ENCODE data around the gene CASKIN1. TPM values are rescaled to one million over a fixed set of nuclear protein-coding genes. Genes with fewer than 3 reads are reported as not detected.
"Not testable (repeated sequence)": the region's sequence is repeated elsewhere in the genome, so short reads cannot be mapped to it uniquely, and the experiment has no call there.

The CASKIN1 gene
- total RNA-seq, 5 donors from 2014 or later (not counting 1 experiment from before 2014, with no cell fraction given): 0.06 to 0.47 TPM; not detected in 3

DNA sequence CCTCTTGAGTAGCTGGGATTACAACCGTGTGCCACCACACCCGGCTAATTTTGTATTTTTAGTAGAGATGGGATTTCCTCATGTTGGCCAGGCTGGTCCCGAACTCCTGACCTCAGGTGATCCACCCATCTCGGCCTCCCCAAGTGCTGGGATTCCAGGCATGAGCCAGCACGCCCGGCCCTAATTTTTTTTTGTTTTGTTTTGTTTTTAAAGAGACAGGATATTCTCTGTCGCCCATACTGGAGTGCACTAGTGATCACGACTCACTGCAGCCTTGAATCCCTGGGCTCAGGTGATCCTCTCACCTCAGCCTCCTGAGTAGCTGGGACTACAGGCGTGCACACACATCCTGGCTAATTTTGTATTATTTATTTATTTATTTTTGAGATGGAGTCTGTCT is 43.9 kb upstream of the CASKIN1 start:
- H3K27ac ChIP-seq (ENCODE audit: low read length); POLR2A ChIA-PET: not testable (repeated sequence)

GRCh38 chr16:2238838-2239675 is 42.7 kb upstream of the CASKIN1 start:
- Histone ChIP-seq H3K9me3 (no peaks in the 10 kb centered on the region), H3K27ac (ENCODE audit: low read length) (no peak overlapping the region), H3K36me3 (ENCODE audit: control insufficient read depth in 2 of 2, extremely low read depth in 1 of 2, insufficient read depth in 1 of 2, low read length in 1 of 2) (peaks cover 10 to 30% of the 10 kb centered on the region in 2 donors), H3K4me3 (ENCODE audit: control insufficient read depth in 1 of 2, extremely low read depth in 1 of 2, low read length in 1 of 2) (no peak overlapping the region), H3K27me3 (replicated peaks in 1 of 2; ENCODE audit: control insufficient read depth in 2 of 2, extremely low read depth in 1 of 2, insufficient read depth in 2 of 2, low read length in 1 of 2) (peaks cover 0 to 22% of the 10 kb centered on the region in 2 experiments), H3K4me1 (ENCODE audit: control insufficient read depth in 1 of 2, extremely low read depth in 1 of 2, insufficient read depth in 2 of 2, low read length in 2 of 2) (peaks cover 2 to 15% of the 10 kb centered on the region in 2 experiments)
- no peak for ATAC-seq (replicated peaks in 1 of 4)
- Mint-ChIP-seq H3K4me1 (peaks cover 0 to 2% (median 1%) of the 10 kb centered on the region in 3 donors), H3K27me3 (peaks cover 0 to 4% of the 10 kb centered on the region in 2 donors), H3K9me3 (no peaks in the 10 kb centered on the region), H3K4me3 (no peak overlapping the region), H3K36me3 (peaks cover 11% of the 10 kb centered on the region), H3K27ac (no peak overlapping the region)
- WGBS (ENCODE audit: insufficient coverage): 87% methylated on average over 9 of the region's 15 CpGs
- no peak for DNase-seq
- ChIA-PET POLR2A (no interaction called here), CTCF (no interaction called here)

More for the DNA sequence above, 43.9 kb upstream of the CASKIN1 start:
- H3K9me3 Mint-ChIP-seq; H3K27me3 Mint-ChIP-seq; H3K4me3 ChIP-seq (ENCODE audit: control insufficient read depth in 1 of 2, extremely low read depth in 1 of 2, low read length in 1 of 2); H3K36me3 Mint-ChIP-seq; H3K27ac Mint-ChIP-seq; DNase-seq; H3K4me3 Mint-ChIP-seq; H3K9me3 ChIP-seq; ATAC-seq (replicated peaks in 1 of 4); CTCF ChIA-PET; H3K4me1 Mint-ChIP-seq: not testable (repeated sequence)
- Histone ChIP-seq H3K36me3 (ENCODE audit: control insufficient read depth in 2 of 2, extremely low read depth in 1 of 2, insufficient read depth in 1 of 2, low read length in 1 of 2) (peaks cover 9 to 34% of the 10 kb centered on the region in 2 donors), H3K4me1 (ENCODE audit: control insufficient read depth in 1 of 2, extremely low read depth in 1 of 2, insufficient read depth in 2 of 2, low read length in 2 of 2) (peaks cover 2 to 15% of the 10 kb centered on the region in 2 experiments), H3K27me3 (replicated peaks in 1 of 2; ENCODE audit: control insufficient read depth in 2 of 2, extremely low read depth in 1 of 2, insufficient read depth in 2 of 2, low read length in 1 of 2) (peaks cover 0 to 21% of the 10 kb centered on the region in 2 experiments)
- 89% methylated on average over 5 of the region's 9 CpGs for WGBS (ENCODE audit: insufficient coverage)

DNA sequence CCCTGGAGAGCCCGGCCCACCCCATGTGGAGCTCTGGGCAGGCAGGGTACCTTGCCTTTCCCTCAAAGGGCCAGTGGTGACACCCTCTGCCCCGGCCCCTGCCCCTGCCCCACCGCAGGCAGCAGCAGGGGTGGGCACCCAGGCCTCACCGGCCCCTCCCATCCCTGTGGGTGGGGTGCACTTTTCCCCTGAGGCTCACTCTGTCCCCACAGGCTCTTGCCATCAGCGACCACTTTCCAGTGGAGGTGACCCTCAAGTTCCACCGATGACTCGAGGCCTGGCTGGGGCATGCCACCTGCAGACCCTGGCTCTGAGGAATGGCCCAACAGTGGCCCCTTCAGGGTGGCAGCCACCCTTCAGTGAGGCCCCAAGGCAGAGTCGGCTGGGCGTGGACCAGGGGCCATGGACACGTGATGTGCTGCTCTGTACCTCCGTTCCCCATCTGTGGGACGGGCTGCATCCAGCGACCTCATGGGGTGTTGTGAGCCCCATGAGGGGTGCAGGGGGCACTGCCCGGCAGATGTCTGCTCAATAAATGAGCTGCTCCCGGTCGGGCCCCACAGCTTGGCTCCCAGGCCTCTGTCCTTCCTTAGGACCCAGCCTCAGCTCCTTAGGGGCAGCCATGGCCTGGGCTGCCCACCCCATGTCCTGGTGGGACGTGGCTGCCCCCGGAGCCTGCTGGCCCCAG is 41.9 kb upstream of the CASKIN1 start:
- peaks cover 10 to 29% of the 10 kb centered on the region in 2 donors for H3K36me3 ChIP-seq (ENCODE audit: control insufficient read depth in 2 of 2, extremely low read depth in 1 of 2, insufficient read depth in 1 of 2, low read length in 1 of 2)
- Mint-ChIP-seq H3K27me3 (peaks cover 0 to 4% of the 10 kb centered on the region in 2 donors), H3K9me3 (no peaks in the 10 kb centered on the region), H3K36me3 (peaks cover 16% of the 10 kb centered on the region), H3K4me1 (peaks cover 0 to 2% (median 1%) of the 10 kb centered on the region in 3 donors), H3K4me3 (no peak overlapping the region), H3K27ac (no peak overlapping the region)
- H3K4me1 ChIP-seq (ENCODE audit: control insufficient read depth in 1 of 2, extremely low read depth in 1 of 2, insufficient read depth in 2 of 2, low read length in 2 of 2): peaks cover 2 to 15% of the 10 kb centered on the region in 2 experiments
- ChIA-PET POLR2A (no interaction called here), CTCF (interaction anchor here in 1 of 2 donors (0.6 kb wide), 1 partner anchor 13 kb away, joined by 3 read pairs; the partner anchor contains the start of gene ECI1)
- no peak overlapping the region for H3K4me3 ChIP-seq (ENCODE audit: control insufficient read depth in 1 of 2, extremely low read depth in 1 of 2, low read length in 1 of 2)
- WGBS (ENCODE audit: insufficient coverage): 80% methylated on average over 14 of the region's 18 CpGs
- no peaks in the 10 kb centered on the region for H3K9me3 ChIP-seq
- ATAC-seq (replicated peaks in 1 of 4) (no peak), DNase-seq (no peak)
- no peak overlapping the region for H3K27ac ChIP-seq (ENCODE audit: low read length)
- H3K27me3 ChIP-seq (replicated peaks in 1 of 2; ENCODE audit: control insufficient read depth in 2 of 2, extremely low read depth in 1 of 2, insufficient read depth in 2 of 2, low read length in 1 of 2): peaks cover 0 to 24% of the 10 kb centered on the region in 2 experiments

DNA sequence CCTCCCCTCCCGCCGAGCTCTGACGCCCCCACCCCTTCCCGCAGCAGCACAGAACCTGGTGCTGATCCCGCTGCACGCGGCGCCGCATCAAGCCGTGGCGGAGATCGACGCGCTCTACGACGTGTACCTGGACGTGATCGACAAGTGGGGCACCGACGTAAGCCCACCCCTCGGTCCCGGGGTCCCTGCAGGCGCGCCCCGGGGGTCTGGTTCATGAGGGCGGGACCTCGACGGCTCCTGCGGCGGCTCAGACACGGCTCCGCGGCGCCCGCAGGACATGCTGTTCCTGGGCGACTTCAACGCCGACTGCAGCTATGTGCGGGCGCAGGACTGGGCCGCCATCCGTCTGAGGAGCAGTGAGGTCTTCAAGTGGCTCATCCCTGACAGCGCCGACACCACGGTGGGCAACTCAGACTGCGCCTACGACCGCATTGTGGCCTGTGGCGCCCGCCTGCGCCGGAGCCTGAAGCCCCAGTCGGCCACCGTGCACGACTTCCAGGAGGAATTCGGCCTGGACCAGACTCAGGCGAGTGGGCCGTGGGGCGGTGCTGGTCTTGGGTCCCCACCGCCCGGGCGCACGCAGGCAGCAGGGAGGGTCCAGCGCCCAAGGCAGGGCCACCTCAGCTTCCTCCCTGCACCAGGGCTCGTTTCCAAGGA is 41.2 kb upstream of the CASKIN1 start:
- ChIA-PET CTCF (interaction anchor here in 1 of 2 donors (0.6 kb wide), 1 partner anchor 14 kb away, joined by 3 read pairs; the partner anchor contains the start of gene ECI1), POLR2A (no interaction called here)
- Mint-ChIP-seq H3K4me3 (no peak overlapping the region), H3K27ac (no peak overlapping the region), H3K4me1 (peaks cover 0 to 2% (median 1%) of the 10 kb centered on the region in 3 donors), H3K9me3 (no peaks in the 10 kb centered on the region), H3K36me3 (peaks cover 16% of the 10 kb centered on the region), H3K27me3 (peaks cover 0 to 4% of the 10 kb centered on the region in 2 donors)
- no peak overlapping the region for H3K27ac ChIP-seq (ENCODE audit: low read length)
- 42% methylated on average over 65 of the region's 65 CpGs for WGBS (ENCODE audit: insufficient coverage)
- ATAC-seq (replicated peaks in 1 of 4) (no peak), DNase-seq (no peak)
- H3K36me3 ChIP-seq (ENCODE audit: control insufficient read depth in 2 of 2, extremely low read depth in 1 of 2, insufficient read depth in 1 of 2, low read length in 1 of 2): peaks cover 16 to 29% of the 10 kb centered on the region in 2 donors
- peaks cover 2 to 15% of the 10 kb centered on the region in 2 experiments for H3K4me1 ChIP-seq (ENCODE audit: control insufficient read depth in 1 of 2, extremely low read depth in 1 of 2, insufficient read depth in 2 of 2, low read length in 2 of 2)
- H3K4me3 ChIP-seq (ENCODE audit: control insufficient read depth in 1 of 2, extremely low read depth in 1 of 2, low read length in 1 of 2): no peak overlapping the region
- H3K9me3 ChIP-seq: no peaks in the 10 kb centered on the region
- peaks cover 0 to 31% of the 10 kb centered on the region in 2 experiments for H3K27me3 ChIP-seq (replicated peaks in 1 of 2; ENCODE audit: control insufficient read depth in 2 of 2, extremely low read depth in 1 of 2, insufficient read depth in 2 of 2, low read length in 1 of 2)

- ATAC-seq (replicated peaks in 1 of 4): no peak
- Histone ChIP-seq H3K4me3 (ENCODE audit: control insufficient read depth in 1 of 2, extremely low read depth in 1 of 2, low read length in 1 of 2) (no peak overlapping the region), H3K36me3 (ENCODE audit: control insufficient read depth in 2 of 2, extremely low read depth in 1 of 2, insufficient read depth in 1 of 2, low read length in 1 of 2) (peaks cover 20 to 29% of the 10 kb centered on the region in 2 donors), H3K9me3 (no peaks in the 10 kb centered on the region), H3K27ac (ENCODE audit: low read length) (no peak overlapping the region), H3K27me3 (replicated peaks in 1 of 2; ENCODE audit: control insufficient read depth in 2 of 2, extremely low read depth in 1 of 2, insufficient read depth in 2 of 2, low read length in 1 of 2) (peaks cover 0 to 32% of the 10 kb centered on the region in 2 experiments), H3K4me1 (ENCODE audit: control insufficient read depth in 1 of 2, extremely low read depth in 1 of 2, insufficient read depth in 2 of 2, low read length in 2 of 2) (peaks cover 2 to 15% of the 10 kb centered on the region in 2 experiments)
- Mint-ChIP-seq H3K36me3 (peaks cover 12% of the 10 kb centered on the region), H3K9me3 (no peaks in the 10 kb centered on the region), H3K27me3 (peaks cover 0 to 4% of the 10 kb centered on the region in 2 donors), H3K4me3 (no peak overlapping the region), H3K27ac (no peak overlapping the region), H3K4me1 (peaks cover 0 to 2% (median 1%) of the 10 kb centered on the region in 3 donors)
- ChIA-PET POLR2A (no interaction called here), CTCF (no interaction called here)
- 23% methylated on average over 40 of the region's 40 CpGs for WGBS (ENCODE audit: insufficient coverage)
- no peak for DNase-seq
Observed at GRCh38 chr16:2237102-2237482, 40.7 kb upstream of the CASKIN1 start.
